Thyroid gland (tissue), 4 donors: ENCODE measurements around the gene SESN3. TPM values are rescaled to one million over a fixed set of nuclear protein-coding genes. Genes with fewer than 3 reads are reported as not detected.

Experiments
- DNase-seq, 2 donors: peaks; one replicate each; pipeline ENCODE4 v3.0.0-alpha.2; 2019
- H3K27ac ChIP-seq, 3 donors: fragments of 200-600 bp; sonication (generic); 1 replicate in 2 of 3; 2 replicates in 1 of 3; pipeline ENCODE4 v1.5.1; 2016 to 2019; ENCODE audit warnings: mild to moderate bottlenecking in 1 of 3, moderate library complexity in 1 of 3
- H3K27me3 ChIP-seq: fragments of 200-600 bp; sonication (generic); one replicate; pipeline ENCODE4 v1.5.1; 2019
- H3K36me3 ChIP-seq, 2 donors: fragments of 200-600 bp; sonication (generic); one replicate each; pipeline ENCODE4 v1.5.1; 2016 to 2019
- H3K4me1 ChIP-seq, 2 donors: fragments of 200-600 bp; sonication (generic); one replicate each; pipeline ENCODE4 v1.5.1; 2017 to 2019
- H3K4me3 ChIP-seq, 3 donors: fragments of 200-600 bp; sonication (generic); replicated peaks in 1 of 3; 1 replicate in 2 of 3; 2 replicates in 1 of 3; pipeline ENCODE4 v1.5.1; 2016; ENCODE audit warnings: mild to moderate bottlenecking in 1 of 3
- H3K9me3 ChIP-seq: fragments of 200-600 bp; sonication (generic); one replicate; pipeline ENCODE4 v1.5.1; 2017
- POLR2A ChIP-seq, 2 donors: fragments of 450-650 bp; IDR thresholded peaks; one replicate each; pipeline ENCODE4 v1.6.1; 2017; ENCODE audit warnings: antibody characterized with exemption in 2 of 2, mild to moderate bottlenecking in 2 of 2, moderate library complexity in 1 of 2
- WGBS, 2 donors: methylation state at CpG; one replicate each; pipeline ENCODE4 v1.1.5; 2017; 5-methylcytosine and 5-hydroxymethylcytosine counted together
- intact Hi-C: fragments of 100-400 bp; cut with DNase I; formaldehyde crosslinking; loops from one replicate; pipeline ENCODE4 v1.15.1; 2023
- total RNA-seq, 4 donors: library from RNA; depleted of rRNA; stranded (reverse); fragments of >200 nt; gene quantifications; one replicate each; pipeline ENCODE4 v1.2.3, GENCODE V29; 2016
- TF ChIP-seq, protein P1 (sequence below), 6 experiments: fragments of 200-600 bp in 3 of 6; fragments of 450-650 bp in 3 of 6; sonication (generic) in 3 of 6; IDR thresholded peaks; one replicate each; pipeline ENCODE4 v1.5.1; 2016 to 2019; ENCODE audit warnings: antibody characterized with exemption in 6 of 6, mild to moderate bottlenecking in 2 of 6, inconsistent platforms in 1 of 6, moderate library complexity in 1 of 6

The SESN3 gene
- total RNA-seq, 4 donors from 2014 or later: 54.3 to 82.2 (median 71.8) TPM

DNA sequence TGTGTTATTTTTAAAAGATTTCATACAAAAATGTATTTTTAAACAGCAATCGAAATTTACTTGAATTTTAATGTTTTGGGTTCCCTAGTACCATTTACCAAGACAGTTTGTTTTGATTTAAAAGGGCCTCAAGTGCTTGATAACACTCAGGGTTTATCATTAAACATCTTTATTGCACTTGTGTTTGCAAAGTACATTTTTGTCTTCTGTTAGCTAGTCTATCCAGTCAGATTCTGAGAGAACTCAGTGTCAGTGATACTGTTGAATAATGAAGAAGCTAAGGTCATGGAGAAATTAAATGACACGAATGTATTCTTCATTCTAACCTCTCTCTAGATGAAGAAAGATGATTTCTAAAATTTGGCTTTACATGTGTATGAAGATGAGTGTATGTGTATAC lies 12.7 kb upstream of the SESN3 start:
- WGBS, 2 donors: 71 to 76% methylated on average over 2 of the region's 2 CpGs
- Histone ChIP-seq H3K27me3 (no peaks in the 10 kb centered on the region), H3K9me3 (no peaks in the 10 kb centered on the region), H3K4me3 (no peak overlapping the region), H3K27ac (no peak overlapping the region), H3K4me1 (peaks cover 0 to 3% of the 10 kb centered on the region in 2 donors), H3K36me3 (no peaks in the 10 kb centered on the region)
- DNase-seq: no peak
- intact Hi-C loops: no loop called here
- no peak for TF ChIP-seq POLR2A (IDR thresholded peaks at IDR 0.05)
- TF ChIP-seq, protein P1, sequence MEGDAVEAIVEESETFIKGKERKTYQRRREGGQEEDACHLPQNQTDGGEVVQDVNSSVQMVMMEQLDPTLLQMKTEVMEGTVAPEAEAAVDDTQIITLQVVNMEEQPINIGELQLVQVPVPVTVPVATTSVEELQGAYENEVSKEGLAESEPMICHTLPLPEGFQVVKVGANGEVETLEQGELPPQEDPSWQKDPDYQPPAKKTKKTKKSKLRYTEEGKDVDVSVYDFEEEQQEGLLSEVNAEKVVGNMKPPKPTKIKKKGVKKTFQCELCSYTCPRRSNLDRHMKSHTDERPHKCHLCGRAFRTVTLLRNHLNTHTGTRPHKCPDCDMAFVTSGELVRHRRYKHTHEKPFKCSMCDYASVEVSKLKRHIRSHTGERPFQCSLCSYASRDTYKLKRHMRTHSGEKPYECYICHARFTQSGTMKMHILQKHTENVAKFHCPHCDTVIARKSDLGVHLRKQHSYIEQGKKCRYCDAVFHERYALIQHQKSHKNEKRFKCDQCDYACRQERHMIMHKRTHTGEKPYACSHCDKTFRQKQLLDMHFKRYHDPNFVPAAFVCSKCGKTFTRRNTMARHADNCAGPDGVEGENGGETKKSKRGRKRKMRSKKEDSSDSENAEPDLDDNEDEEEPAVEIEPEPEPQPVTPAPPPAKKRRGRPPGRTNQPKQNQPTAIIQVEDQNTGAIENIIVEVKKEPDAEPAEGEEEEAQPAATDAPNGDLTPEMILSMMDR (IDR thresholded peaks at IDR 0.05): no peak

- 88 to 93% methylated on average over 6 of the region's 6 CpGs for WGBS, 2 donors
- TF ChIP-seq POLR2A (IDR thresholded peaks at IDR 0.05): no peak
- TF ChIP-seq, protein P1 (IDR thresholded peaks at IDR 0.05): no peak
These were observed 12.0 kb upstream of the SESN3 start for GRCh38 chr11:95242845-95243605.

GRCh38 chr11:95242091-95242844 lies 11.3 kb upstream of the SESN3 start:
- no peaks in the 10 kb centered on the region for H3K36me3 ChIP-seq
- no peak overlapping the region for H3K4me3 ChIP-seq
- TF ChIP-seq POLR2A (IDR thresholded peaks at IDR 0.05): no peak
- TF ChIP-seq, protein P1 (IDR thresholded peaks at IDR 0.05): no peak
- H3K27me3 ChIP-seq: no peaks in the 10 kb centered on the region
- peaks cover 0 to 3% of the 10 kb centered on the region in 2 donors for H3K4me1 ChIP-seq
- no peaks in the 10 kb centered on the region for H3K9me3 ChIP-seq
- DNase-seq: no peak
- H3K27ac ChIP-seq: no peak overlapping the region
- intact Hi-C loops: no loop called here
- 60 to 68% methylated on average over 8 of the region's 8 CpGs for WGBS, 2 donors

More at GRCh38 chr11:95242845-95243605, 12.0 kb upstream of the SESN3 start:
- Histone ChIP-seq H3K27ac (no peak overlapping the region), H3K4me3 (no peak overlapping the region), H3K9me3 (no peaks in the 10 kb centered on the region), H3K36me3 (no peaks in the 10 kb centered on the region), H3K4me1 (peaks cover 0 to 3% of the 10 kb centered on the region in 2 donors), H3K27me3 (no peaks in the 10 kb centered on the region)
- no peak for DNase-seq
- intact Hi-C loops: no loop called here

DNA sequence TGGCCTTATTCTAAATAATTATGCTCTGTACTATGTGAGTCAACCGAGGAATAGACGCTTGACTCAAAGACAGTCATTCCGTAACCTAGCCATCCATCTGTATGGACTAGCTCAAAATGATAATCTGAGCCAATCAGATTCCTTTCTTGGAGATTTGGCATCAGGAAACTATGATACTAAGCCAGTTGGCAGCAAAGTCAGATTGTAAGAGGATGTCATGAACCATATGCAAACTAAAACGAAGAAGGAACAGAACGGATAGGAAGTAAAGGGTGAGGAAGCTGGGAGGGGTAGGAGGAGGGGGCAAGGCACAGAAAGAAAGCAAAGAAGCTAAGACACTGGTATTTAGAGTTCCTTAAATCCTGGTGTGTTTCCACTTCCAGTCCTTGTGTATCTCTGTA lies 10.7 kb upstream of the SESN3 start:
- intact Hi-C loops: no loop called here
- H3K4me1 ChIP-seq: peaks cover 0 to 3% of the 10 kb centered on the region in 2 donors
- no peaks in the 10 kb centered on the region for H3K27me3 ChIP-seq
- H3K36me3 ChIP-seq: no peaks in the 10 kb centered on the region
- 69 to 83% methylated on average over 5 of the region's 5 CpGs for WGBS, 2 donors
- no peak for TF ChIP-seq POLR2A (IDR thresholded peaks at IDR 0.05)
- TF ChIP-seq, protein P1 (IDR thresholded peaks at IDR 0.05): no peak
- DNase-seq: no peak
- no peak overlapping the region for H3K4me3 ChIP-seq
- H3K27ac ChIP-seq: no peak overlapping the region
- no peaks in the 10 kb centered on the region for H3K9me3 ChIP-seq
